Coronary artery (tissue), 2 donors: ENCODE data around the gene MUC22.

ENCODE experiments used
- DNase-seq: peaks from one replicate; pipeline ENCODE4 v3.0.0-alpha.2; 2017; ENCODE audit warnings: low spot score
- H3K27ac ChIP-seq, 2 donors: fragments of 200-600 bp; sonication (generic); one replicate each; pipeline ENCODE4 v1.5.1; 2016 to 2019
- H3K4me3 ChIP-seq: fragments of 200-600 bp; sonication (generic); 2 replicates; pipeline ENCODE4 v1.5.1; 2016; ENCODE audit warnings: mild to moderate bottlenecking, moderate library complexity
- CTCF ChIP-seq: fragments of 200-600 bp; sonication (generic); IDR thresholded peaks from one replicate; pipeline ENCODE4 v1.5.1; 2019; ENCODE audit warnings: antibody characterized with exemption

MUC22 gene

GRCh38 chr6:31001281-31001888, 8.9 kb upstream of the MUC22 start:
- no peak for TF ChIP-seq CTCF
- no peak overlapping the region for H3K4me3 ChIP-seq

GRCh38 chr6:31002471-31002870, 7.8 kb upstream of the MUC22 start:
- no peak overlapping the region for H3K27ac ChIP-seq
- no peak for TF ChIP-seq CTCF
- no peak overlapping the region for H3K4me3 ChIP-seq
- no peak for DNase-seq

More at GRCh38 chr6:31001281-31001888, 8.9 kb upstream of the MUC22 start:
- DNase-seq = no peak
- H3K27ac ChIP-seq = no peak overlapping the region

GRCh38 chr6:31004794-31005193, 5.5 kb upstream of the MUC22 start:
- DNase-seq = no peak
- H3K27ac ChIP-seq = no peak overlapping the region

GRCh38 chr6:31005249-31006020, 4.8 kb upstream of the MUC22 start:
- no peak for DNase-seq
- TF ChIP-seq CTCF = no peak
- Histone ChIP-seq H3K4me3 (no peak overlapping the region), H3K27ac (no peak overlapping the region)

More at GRCh38 chr6:31004794-31005193, 5.5 kb upstream of the MUC22 start:
- no peak overlapping the region for H3K4me3 ChIP-seq
- no peak for TF ChIP-seq CTCF

- no peak overlapping the region for H3K27ac ChIP-seq
- H3K4me3 ChIP-seq = no peak overlapping the region
- no peak for TF ChIP-seq CTCF
- no peak for DNase-seq
Measured at GRCh38 chr6:31007694-31008093, 2.6 kb upstream of the MUC22 start.

GRCh38 chr6:31008165-31008564, 2.1 kb upstream of the MUC22 start:
- DNase-seq = no peak
- Histone ChIP-seq H3K4me3 (no peak overlapping the region), H3K27ac (no peak overlapping the region)
- TF ChIP-seq CTCF = no peak

GRCh38 chr6:31009731-31010130, 543 bp upstream of the MUC22 start:
- no peak for DNase-seq
- H3K4me3 ChIP-seq = no peak overlapping the region
- no peak for TF ChIP-seq CTCF

More at GRCh38 chr6:31009731-31010130, 543 bp upstream of the MUC22 start:
- H3K27ac ChIP-seq = no peak overlapping the region
